HEK293 (cell line): ENCODE results near the gene BCL2.

Source experiments
- CTCF ChIA-PET: fragments of 350-600 bp; formaldehyde crosslinking; extraction: SDS; loops from one replicate; lab custom pipeline; 2021; ENCODE audit warnings: antibody characterized with exemption; lab: Yijun Ruan, JAX
- POLR2A ChIA-PET: fragments of 300-600 bp; formaldehyde crosslinking; extraction: SDS; loops from one replicate; lab custom pipeline; 2020; ENCODE audit warnings: antibody characterized with exemption, inconsistent platforms; lab: Yijun Ruan, JAX
- H3K27ac ChIP-seq: fragments of 200-500 bp; sonication (Bioruptor generic); 2 replicates; pipeline ENCODE4 v1.5.1; 2014; ENCODE audit warnings: low read depth, low read length, control low read depth, inconsistent platforms; ENCODE audit errors: extremely low read depth
- H3K36me3 ChIP-seq, 2 experiments: fragments of 200-500 bp in 1 of 2; sonication (Bioruptor generic) in 1 of 2; 1 replicate in 1 of 2; 2 replicates in 1 of 2; pipeline ENCODE4 v1.5.1; 2014 to 2017; ENCODE audit warnings: inconsistent platforms in 2 of 2, low read length in 2 of 2; ENCODE audit not compliant: control insufficient read depth in 2 of 2, insufficient read depth in 1 of 2
- H3K4me1 ChIP-seq: fragments of 200-500 bp; sonication (Bioruptor generic); 2 replicates; pipeline ENCODE4 v1.5.1; 2014; ENCODE audit warnings: mild to moderate bottlenecking, low read length, inconsistent platforms; ENCODE audit not compliant: control insufficient read depth, insufficient read depth
- H3K4me3 ChIP-seq: 2 replicates; pipeline ENCODE4 v1.5.1; 2011; ENCODE audit warnings: low read depth, mild to moderate bottlenecking, control low read depth, low read length, moderate library complexity
- H3K9me3 ChIP-seq: fragments of 200-500 bp; sonication (Bioruptor generic); 2 replicates; pipeline ENCODE4 v1.5.1; 2014; ENCODE audit warnings: low read depth, low read length, inconsistent platforms; ENCODE audit not compliant: control insufficient read depth, insufficient read depth
- HIC1 ChIP-seq: fragments of 450-650 bp; formaldehyde crosslinking; IDR thresholded peaks from 2 replicates; pipeline ENCODE4 v1.5.1; 2016; ENCODE audit warnings: missing biosample characterization, missing genetic modification characterization
- KLF8 ChIP-seq: fragments of 450-650 bp; formaldehyde crosslinking; IDR thresholded peaks from 2 replicates; pipeline ENCODE4 v1.5.1; 2016; ENCODE audit warnings: missing biosample characterization, missing genetic modification characterization
- ZBTB6 ChIP-seq: fragments of 450-650 bp; formaldehyde crosslinking; IDR thresholded peaks from 2 replicates; pipeline ENCODE4 v1.5.1; 2017; ENCODE audit warnings: missing biosample characterization, missing genetic modification characterization
- ZEB2 ChIP-seq: fragments of 450-650 bp; formaldehyde crosslinking; IDR thresholded peaks from 2 replicates; pipeline ENCODE4 v1.5.1; 2016; ENCODE audit warnings: missing biosample characterization, missing genetic modification characterization
- ZNF10 ChIP-seq: fragments of 450-650 bp; formaldehyde crosslinking; IDR thresholded peaks from 2 replicates; pipeline ENCODE4 v1.5.1; 2017; ENCODE audit warnings: missing biosample characterization, missing genetic modification characterization
- ZNF133 ChIP-seq: fragments of 450-650 bp; formaldehyde crosslinking; IDR thresholded peaks from 2 replicates; pipeline ENCODE4 v1.5.1; 2016; ENCODE audit warnings: missing biosample characterization, missing genetic modification characterization
- ZNF202 ChIP-seq: fragments of 450-650 bp; formaldehyde crosslinking; IDR thresholded peaks from 2 replicates; pipeline ENCODE4 v1.5.1; 2016; ENCODE audit warnings: missing biosample characterization, missing genetic modification characterization, borderline replicate concordance
- ZNF211 ChIP-seq: fragments of 450-650 bp; formaldehyde crosslinking; IDR thresholded peaks from 2 replicates; pipeline ENCODE4 v1.5.1; 2016; ENCODE audit warnings: low read depth, missing biosample characterization, missing genetic modification characterization
- ZNF221 ChIP-seq: fragments of 450-650 bp; formaldehyde crosslinking; IDR thresholded peaks from 2 replicates; pipeline ENCODE4 v1.5.1; 2017; ENCODE audit warnings: missing biosample characterization, missing genetic modification characterization, borderline replicate concordance
- ZNF280C ChIP-seq: fragments of 450-650 bp; formaldehyde crosslinking; IDR thresholded peaks from 2 replicates; pipeline ENCODE4 v1.5.1; 2016; ENCODE audit warnings: missing biosample characterization, missing genetic modification characterization
- ZNF292 ChIP-seq: fragments of 450-650 bp; formaldehyde crosslinking; IDR thresholded peaks from 2 replicates; pipeline ENCODE4 v1.5.1; 2016; ENCODE audit warnings: low read depth, missing biosample characterization, missing genetic modification characterization, borderline replicate concordance
- ZNF426 ChIP-seq: fragments of 450-650 bp; formaldehyde crosslinking; IDR thresholded peaks from 2 replicates; pipeline ENCODE4 v1.5.1; 2017; ENCODE audit warnings: missing biosample characterization, missing genetic modification characterization, mild to moderate bottlenecking, inconsistent platforms, moderate library complexity
- ZNF549 ChIP-seq: fragments of 450-650 bp; IDR thresholded peaks from 2 replicates; pipeline ENCODE4 v1.5.1; 2018; ENCODE audit warnings: missing biosample characterization, missing genetic modification characterization, mild to moderate bottlenecking, inconsistent platforms, moderate library complexity
- ZNF561 ChIP-seq: fragments of 450-650 bp; IDR thresholded peaks from 2 replicates; pipeline ENCODE4 v1.5.1; 2018; ENCODE audit warnings: missing biosample characterization, missing genetic modification characterization, borderline replicate concordance
- ZNF571 ChIP-seq: fragments of 450-650 bp; formaldehyde crosslinking; IDR thresholded peaks from 2 replicates; pipeline ENCODE4 v1.5.0; 2017; ENCODE audit warnings: missing biosample characterization, missing genetic modification characterization
- ZNF692 ChIP-seq: fragments of 450-650 bp; formaldehyde crosslinking; IDR thresholded peaks from 2 replicates; pipeline ENCODE4 v1.5.1; 2016; ENCODE audit warnings: missing biosample characterization, missing genetic modification characterization
- ZNF707 ChIP-seq: fragments of 450-650 bp; formaldehyde crosslinking; IDR thresholded peaks from 2 replicates; pipeline ENCODE4 v1.5.1; 2016; ENCODE audit warnings: missing biosample characterization, missing genetic modification characterization

The BCL2 gene

GRCh38 chr18:63203497-63203896 is 116.1 kb downstream of the BCL2 start:
- TF ChIP-seq KLF8 (tag by site-specific recombination) = no peak
- peak; percentile 97 for TF ChIP-seq ZNF133 (tag by site-specific recombination)
- TF ChIP-seq ZNF292 = no peak
- no peaks in the 10 kb centered on the region for H3K36me3 ChIP-seq
- POLR2A ChIA-PET = no interaction called here
- CTCF ChIA-PET = interaction anchor here (0.6 to 1.2 kb wide), 3 partner anchors 22 to 551 kb away, joined by 3 read pairs; no protein-coding TSS in a partner anchor
- H3K4me3 ChIP-seq = no peak overlapping the region
- no peak overlapping the region for H3K27ac ChIP-seq
- H3K9me3 ChIP-seq = no peaks in the 10 kb centered on the region
- H3K4me1 ChIP-seq = no peaks in the 10 kb centered on the region

GRCh38 chr18:63202828-63203227 is 116.7 kb downstream of the BCL2 start:
- CTCF ChIA-PET = interaction anchor here (1.2 kb wide), 1 partner anchor 22 kb away, joined by 3 read pairs; no protein-coding TSS in a partner anchor
- Histone ChIP-seq H3K9me3 (no peaks in the 10 kb centered on the region), H3K4me1 (no peaks in the 10 kb centered on the region), H3K27ac (no peak overlapping the region), H3K4me3 (no peak overlapping the region), H3K36me3 (no peaks in the 10 kb centered on the region)
- TF ChIP-seq ZBTB6 (tag by site-specific recombination) = no peak
- TF ChIP-seq KLF8 (tag by site-specific recombination) = no peak
- no peak for TF ChIP-seq ZNF561 (tag by site-specific recombination)
- TF ChIP-seq ZNF211 = no peak
- no peak for TF ChIP-seq ZNF707 (tag by site-specific recombination)
- TF ChIP-seq ZEB2 = no peak
- no peak for TF ChIP-seq ZNF571 (tag by site-specific recombination)
- no peak for TF ChIP-seq ZNF202 (tag by site-specific recombination)
- no peak for TF ChIP-seq ZNF426 (tag by site-specific recombination)
- no peak for TF ChIP-seq HIC1
- no peak for TF ChIP-seq ZNF692 (tag by site-specific recombination)
- no peak for TF ChIP-seq ZNF10 (tag by site-specific recombination)
- TF ChIP-seq ZNF549 = no peak
- TF ChIP-seq ZNF221 (tag by site-specific recombination) = no peak
- TF ChIP-seq ZNF292 = no peak
- TF ChIP-seq ZNF280C (tag by site-specific recombination) = no peak
- POLR2A ChIA-PET = no interaction called here
